HepG2 (cell line): Measurements from ENCODE around the gene TBX21. TPM values are rescaled to one million over a fixed set of nuclear protein-coding genes. Genes with fewer than 3 reads are reported as not detected.

ENCODE experiments used
- ATAC-seq: fragments of 200-7000 bp; cut with Tn5 transposase; 3 replicates; pipeline ENCODE4 v1.9.1; 2020; ENCODE audit warnings: mild to moderate bottlenecking, moderate library complexity
- BruUV-seq: library from RNA; stranded (reverse); fragments of 400-500 nt; replicated peaks from 2 replicates; lab custom pipeline; 2021; lab: Mats Ljungman, UMichigan
- CTCF ChIA-PET: fragments of 300-600 bp; formaldehyde crosslinking; extraction: SDS; loops from one replicate; lab custom pipeline; 2021; ENCODE audit warnings: low total read pairs, inconsistent platforms, low intra/inter-chr PET ratio; lab: Yijun Ruan, JAX
- POLR2A ChIA-PET: fragments of 350-600 bp; sonication (Branson Sonifier 250); formaldehyde crosslinking; loops from one replicate; lab custom pipeline; 2020; ENCODE audit warnings: antibody characterized with exemption, inconsistent platforms; lab: Yijun Ruan, JAX
- DNase-seq: peaks from one replicate; pipeline ENCODE4 v3.0.0-alpha.2; 2015; ENCODE audit warnings: low spot score
- FAIRE-seq: peaks from 3 replicates; lab custom pipeline; 2011; peaks lifted over from hg19 to GRCh38; lab: Jason Lieb, UNC
- H2AFZ ChIP-seq: one replicate; pipeline ENCODE4 v1.6.1; 2011; ENCODE audit warnings: low read length, inconsistent platforms
- H3K27ac ChIP-seq: fragments of 300-600 bp; 3 replicates; pipeline ENCODE4 v1.8.0; 2011; ENCODE audit warnings: mixed run types, mild to moderate bottlenecking, mixed read lengths, low read length, inconsistent platforms; ENCODE audit not compliant: insufficient read depth; ENCODE audit errors: extremely low read length
- H3K27me3 ChIP-seq, 2 experiments: fragments of 200-600 bp in 1 of 2; 2 replicates in 1 of 2; 3 replicates in 1 of 2; pipeline versions ENCODE4 v1.6.0 to v1.8.0; 2011; ENCODE audit warnings: low read length in 2 of 2, mild to moderate bottlenecking in 2 of 2, moderate library complexity in 2 of 2, inconsistent platforms in 1 of 2; ENCODE audit not compliant: insufficient read depth in 2 of 2, control insufficient read depth in 1 of 2
- H3K36me3 ChIP-seq, 2 experiments: fragments of 200-600 bp in 1 of 2; replicated peaks in 1 of 2; 2 replicates in 1 of 2; 3 replicates in 1 of 2; pipeline versions ENCODE4 v1.5.1 to v1.8.0; 2011; ENCODE audit warnings: low read length in 2 of 2, inconsistent platforms in 1 of 2; ENCODE audit not compliant: insufficient read depth in 2 of 2, control insufficient read depth in 1 of 2
- H3K4me1 ChIP-seq: 2 replicates; pipeline ENCODE4 v1.5.1; 2012; ENCODE audit warnings: low read length, inconsistent platforms; ENCODE audit not compliant: insufficient read depth
- H3K4me2 ChIP-seq: 2 replicates; pipeline ENCODE4 v1.6.0; 2011; ENCODE audit warnings: low read depth, low read length, inconsistent platforms
- H3K4me3 ChIP-seq, 3 experiments: fragments of 200-600 bp in 1 of 3; sonication (generic), shearing (Covaris generic) in 1 of 3; replicated peaks in 1 of 3; 2 replicates each; pipeline ENCODE4 v1.5.1; 2011 to 2016; ENCODE audit warnings: low read length in 3 of 3, inconsistent platforms in 2 of 3, low read depth in 2 of 3, mild to moderate bottlenecking in 2 of 3, control low read depth in 1 of 3, mixed read lengths in 1 of 3; ENCODE audit not compliant: insufficient read depth in 1 of 3
- H3K79me2 ChIP-seq: one replicate; pipeline ENCODE4 v1.6.1; 2011; ENCODE audit warnings: low read length, inconsistent platforms; ENCODE audit not compliant: insufficient read depth
- H3K9ac ChIP-seq: 2 replicates; pipeline ENCODE4 v1.6.0; 2011; ENCODE audit warnings: mild to moderate bottlenecking, low read depth, low read length, inconsistent platforms; ENCODE audit not compliant: insufficient read depth
- H3K9me3 ChIP-seq: 2 replicates; pipeline ENCODE4 v1.5.1; 2012; ENCODE audit warnings: mild to moderate bottlenecking, low read length
- H4K20me1 ChIP-seq: 2 replicates; pipeline ENCODE4 v1.6.0; 2011; ENCODE audit warnings: inconsistent platforms, mild to moderate bottlenecking, low read length, moderate library complexity; ENCODE audit not compliant: insufficient read depth
- DPF2 ChIP-seq: sonication (generic); formaldehyde crosslinking; IDR thresholded peaks from 2 replicates; pipeline ENCODE4 v1.4.0; 2020; ENCODE audit warnings: mild to moderate bottlenecking, low read depth, missing genetic modification reagents, borderline replicate concordance
- HOXA3 ChIP-seq: sonication (generic); formaldehyde crosslinking; IDR thresholded peaks from 2 replicates; pipeline ENCODE4 v1.5.0; 2020; ENCODE audit warnings: missing genetic modification reagents
- MIER3 ChIP-seq: IDR thresholded peaks from 2 replicates; pipeline ENCODE4 v1.6.1; 2016; ENCODE audit warnings: missing compliant biosample characterization, borderline replicate concordance
- NFIB ChIP-seq: sonication (generic); formaldehyde crosslinking; IDR thresholded peaks from 2 replicates; pipeline ENCODE4 v1.9.0; 2021; ENCODE audit warnings: missing genetic modification reagents, mild to moderate bottlenecking, borderline replicate concordance
- NR2F6 ChIP-seq, 2 experiments: IDR thresholded peaks; 2 replicates each; pipeline ENCODE4 v1.6.1; 2016; ENCODE audit warnings: antibody characterized with exemption in 1 of 2, mild to moderate bottlenecking in 1 of 2
- SALL2 ChIP-seq: sonication (generic); formaldehyde crosslinking; IDR thresholded peaks from 2 replicates; pipeline ENCODE4 v1.8.1; 2023; ENCODE audit warnings: mild to moderate bottlenecking, missing genetic modification reagents, inconsistent platforms
- SP4 ChIP-seq: sonication (generic); formaldehyde crosslinking; IDR thresholded peaks from 2 replicates; pipeline ENCODE4 v1.8.1; 2023; ENCODE audit warnings: mild to moderate bottlenecking, missing genetic modification reagents
- TSC22D2 ChIP-seq: sonication (generic); formaldehyde crosslinking; IDR thresholded peaks from 2 replicates; pipeline ENCODE4 v1.5.1; 2020; ENCODE audit warnings: missing genetic modification reagents, mild to moderate bottlenecking, borderline replicate concordance
- ZC3H13 ChIP-seq: sonication (generic); formaldehyde crosslinking; IDR thresholded peaks from 2 replicates; pipeline ENCODE4 v1.8.1; 2023; ENCODE audit warnings: mild to moderate bottlenecking, missing genetic modification reagents, moderate library complexity
- ZNF142 ChIP-seq: sonication (generic); formaldehyde crosslinking; IDR thresholded peaks from 2 replicates; pipeline ENCODE4 v1.4.0; 2020; ENCODE audit warnings: missing genetic modification reagents
- ZNF296 ChIP-seq: sonication (generic); formaldehyde crosslinking; conservative IDR thresholded peaks from 2 replicates; pipeline ENCODE4 v1.5.0; 2020; ENCODE audit warnings: mild to moderate bottlenecking, missing genetic modification reagents
- ZNF33B ChIP-seq: sonication (generic); formaldehyde crosslinking; IDR thresholded peaks from 2 replicates; pipeline ENCODE4 v1.5.1; 2020; ENCODE audit warnings: mild to moderate bottlenecking, missing genetic modification reagents
- ZNF354B ChIP-seq: sonication (generic); formaldehyde crosslinking; IDR thresholded peaks from 2 replicates; pipeline ENCODE4 v1.8.0; 2022; ENCODE audit warnings: mild to moderate bottlenecking, missing genetic modification reagents
- ZNF644 ChIP-seq: IDR thresholded peaks from 2 replicates; pipeline ENCODE4 v1.6.1; 2016; ENCODE audit warnings: low read depth
- ZNF768 ChIP-seq: sonication (generic); formaldehyde crosslinking; IDR thresholded peaks from 2 replicates; pipeline ENCODE4 v1.4.0; 2020; ENCODE audit warnings: missing genetic modification reagents
- WGBS: methylation state at CpG from one replicate; pipeline ENCODE4 v1.1.6; 2017; ENCODE audit warnings: low lambda C conversion rate; 5-methylcytosine and 5-hydroxymethylcytosine counted together
- in situ Hi-C: cut with HindIII; loops from 2 replicates; pipeline ENCODE4 v1.10.0; 2017; ENCODE audit warnings: low pct_unique_long_range_greater_than_20kb; ENCODE audit not compliant: extremely low pct_ligation_motif_present
- intact Hi-C: fragments of 100-400 bp; cut with micrococcal nuclease; formaldehyde crosslinking; loops from one replicate; pipeline ENCODE4 v1.10.0; 2022; ENCODE audit not compliant: unreplicated experiment
- polyA plus RNA-seq, 8 experiments: library from polyadenylated mRNA; depleted of rRNA in 3 of 8; stranded (reverse) in 7 of 8; unstranded in 1 of 8; fragments of >200 nt; fragmentation: Illumina TruSeq in 4 of 8; extraction: Trizol in 4 of 8; gene quantifications; 2 replicates each; pipeline versions ENCODE4 v1.2.1 to v1.2.3, GENCODE V29; 2011 to 2016; ENCODE audit warnings: low read depth in 4 of 8, missing spikeins in 1 of 8, mixed read lengths in 1 of 8; ENCODE audit not compliant: insufficient read depth in 1 of 8
- total RNA-seq, 5 experiments: library from RNA; depleted of rRNA; stranded (reverse); fragments of >200 nt; fragmentation: Illumina TruSeq; extraction: Trizol; gene quantifications; 2 replicates each; pipeline ENCODE4 v1.2.3, GENCODE V29; 2016; ENCODE audit warnings: low read depth in 1 of 5
- TF ChIP-seq, protein P1 (sequence below): sonication (generic); formaldehyde crosslinking; IDR thresholded peaks from 2 replicates; pipeline ENCODE4 v1.8.0; 2022; ENCODE audit warnings: mild to moderate bottlenecking, missing genetic modification reagents
- TF ChIP-seq, protein P2 (sequence below): sonication (generic); formaldehyde crosslinking; conservative IDR thresholded peaks from 2 replicates; pipeline ENCODE4 v1.8.1; 2023; ENCODE audit warnings: missing genetic modification reagents

Gene TBX21
- total and polyA plus RNA-seq, 2 of the 13 experiments (the other 11 are each of a cell fraction or from before 2014, with no cell fraction given) = not detected

GRCh38 chr17:47704116-47704515, 28.9 kb upstream of the TBX21 start (continued):
- no peak for TF ChIP-seq ZNF142 (CRISPR knock-in tag)
- no peak for TF ChIP-seq MIER3 (CRISPR knock-in tag)
- no peak for TF ChIP-seq SALL2 (CRISPR knock-in tag)
- TF ChIP-seq ZNF768 (CRISPR knock-in tag) = no peak

DNA sequence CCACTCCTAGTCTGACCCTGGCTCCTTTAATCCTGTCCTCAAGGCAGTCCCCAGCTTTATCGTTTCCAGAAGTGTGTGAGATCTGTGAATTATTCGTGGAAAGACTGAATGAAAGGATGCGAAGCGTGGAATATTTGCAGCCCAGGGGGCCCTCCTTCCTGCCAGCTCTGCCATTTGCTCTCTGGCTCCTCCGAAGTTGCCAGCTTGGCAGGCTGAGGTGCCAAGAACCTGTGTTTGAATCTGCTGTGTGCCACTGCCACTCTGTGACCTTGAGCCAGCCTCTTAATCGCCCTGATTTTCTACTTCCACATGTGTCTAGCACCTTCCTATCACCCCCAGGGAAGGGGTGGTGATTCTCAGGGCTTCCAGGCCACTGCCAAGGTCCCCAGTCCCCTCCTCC, 28.3 kb upstream of the TBX21 start:
- Histone ChIP-seq H3K4me1 (no peaks in the 10 kb centered on the region; the same call in 1 of the 2 replicates), H2AFZ (no peak overlapping the region), H3K79me2 (no peaks in the 10 kb centered on the region), H3K9ac (no peak overlapping the region), H3K27me3 (no peaks in the 10 kb centered on the region), H4K20me1 (no peaks in the 10 kb centered on the region), H3K9me3 (no peaks in the 10 kb centered on the region), H3K4me3 (no peak overlapping the region), H3K36me3 (0 out of 5 replicates have a peak, but pooled peaks cover 0 to 1% of the 10 kb centered on the region in 2 experiments), H3K4me2 (no peak overlapping the region), H3K27ac (no peak overlapping the region)
- no peak for DNase-seq
- in situ Hi-C loops (no loop called here), intact Hi-C loops (no loop called here)
- 74% methylated on average over 6 of the region's 6 CpGs for WGBS
- no TSS peak for BruUV-seq
- no peak for ATAC-seq
- POLR2A ChIA-PET = no interaction called here
- CTCF ChIA-PET = no interaction called here
- FAIRE-seq = no peak
- no peak for TF ChIP-seq ZNF33B (CRISPR knock-in tag)
- no peak for TF ChIP-seq ZNF354B (CRISPR knock-in tag)
- TF ChIP-seq NR2F6 (IDR thresholded peaks at IDR 0.05) = no peak
- TF ChIP-seq NR2F6 (CRISPR knock-in tag; IDR thresholded peaks at IDR 0.05) = no peak
- no peak for TF ChIP-seq SP4 (CRISPR knock-in tag)
- TF ChIP-seq TSC22D2 (CRISPR knock-in tag) = no peak
- no peak for TF ChIP-seq ZNF296 (CRISPR knock-in tag)
- no peak for TF ChIP-seq HOXA3
- TF ChIP-seq, protein P1, sequence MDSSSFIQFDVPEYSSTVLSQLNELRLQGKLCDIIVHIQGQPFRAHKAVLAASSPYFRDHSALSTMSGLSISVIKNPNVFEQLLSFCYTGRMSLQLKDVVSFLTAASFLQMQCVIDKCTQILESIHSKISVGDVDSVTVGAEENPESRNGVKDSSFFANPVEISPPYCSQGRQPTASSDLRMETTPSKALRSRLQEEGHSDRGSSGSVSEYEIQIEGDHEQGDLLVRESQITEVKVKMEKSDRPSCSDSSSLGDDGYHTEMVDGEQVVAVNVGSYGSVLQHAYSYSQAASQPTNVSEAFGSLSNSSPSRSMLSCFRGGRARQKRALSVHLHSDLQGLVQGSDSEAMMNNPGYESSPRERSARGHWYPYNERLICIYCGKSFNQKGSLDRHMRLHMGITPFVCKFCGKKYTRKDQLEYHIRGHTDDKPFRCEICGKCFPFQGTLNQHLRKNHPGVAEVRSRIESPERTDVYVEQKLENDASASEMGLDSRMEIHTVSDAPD (CRISPR knock-in tag) = no peak
- no peak for TF ChIP-seq ZC3H13 (CRISPR knock-in tag)
- TF ChIP-seq NFIB (CRISPR knock-in tag) = no peak
- no peak for TF ChIP-seq DPF2 (CRISPR knock-in tag)
- TF ChIP-seq, protein P2, sequence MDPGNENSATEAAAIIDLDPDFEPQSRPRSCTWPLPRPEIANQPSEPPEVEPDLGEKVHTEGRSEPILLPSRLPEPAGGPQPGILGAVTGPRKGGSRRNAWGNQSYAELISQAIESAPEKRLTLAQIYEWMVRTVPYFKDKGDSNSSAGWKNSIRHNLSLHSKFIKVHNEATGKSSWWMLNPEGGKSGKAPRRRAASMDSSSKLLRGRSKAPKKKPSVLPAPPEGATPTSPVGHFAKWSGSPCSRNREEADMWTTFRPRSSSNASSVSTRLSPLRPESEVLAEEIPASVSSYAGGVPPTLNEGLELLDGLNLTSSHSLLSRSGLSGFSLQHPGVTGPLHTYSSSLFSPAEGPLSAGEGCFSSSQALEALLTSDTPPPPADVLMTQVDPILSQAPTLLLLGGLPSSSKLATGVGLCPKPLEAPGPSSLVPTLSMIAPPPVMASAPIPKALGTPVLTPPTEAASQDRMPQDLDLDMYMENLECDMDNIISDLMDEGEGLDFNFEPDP (CRISPR knock-in tag) = no peak
- TF ChIP-seq ZNF644 (CRISPR knock-in tag) = no peak
